UCSD-AML1 (cell line): ENCODE data around the gene MXRA5.
"Not testable (repeated sequence)": the region's sequence is repeated elsewhere in the genome, so short reads cannot be mapped to it uniquely, and the experiment has no call there.

Experiments
- DNase-seq: peaks from one replicate; lab custom pipeline; 2025; ENCODE audit not compliant: unreplicated experiment; lab: John Stamatoyannopoulos, UW

MXRA5 gene, protein sequence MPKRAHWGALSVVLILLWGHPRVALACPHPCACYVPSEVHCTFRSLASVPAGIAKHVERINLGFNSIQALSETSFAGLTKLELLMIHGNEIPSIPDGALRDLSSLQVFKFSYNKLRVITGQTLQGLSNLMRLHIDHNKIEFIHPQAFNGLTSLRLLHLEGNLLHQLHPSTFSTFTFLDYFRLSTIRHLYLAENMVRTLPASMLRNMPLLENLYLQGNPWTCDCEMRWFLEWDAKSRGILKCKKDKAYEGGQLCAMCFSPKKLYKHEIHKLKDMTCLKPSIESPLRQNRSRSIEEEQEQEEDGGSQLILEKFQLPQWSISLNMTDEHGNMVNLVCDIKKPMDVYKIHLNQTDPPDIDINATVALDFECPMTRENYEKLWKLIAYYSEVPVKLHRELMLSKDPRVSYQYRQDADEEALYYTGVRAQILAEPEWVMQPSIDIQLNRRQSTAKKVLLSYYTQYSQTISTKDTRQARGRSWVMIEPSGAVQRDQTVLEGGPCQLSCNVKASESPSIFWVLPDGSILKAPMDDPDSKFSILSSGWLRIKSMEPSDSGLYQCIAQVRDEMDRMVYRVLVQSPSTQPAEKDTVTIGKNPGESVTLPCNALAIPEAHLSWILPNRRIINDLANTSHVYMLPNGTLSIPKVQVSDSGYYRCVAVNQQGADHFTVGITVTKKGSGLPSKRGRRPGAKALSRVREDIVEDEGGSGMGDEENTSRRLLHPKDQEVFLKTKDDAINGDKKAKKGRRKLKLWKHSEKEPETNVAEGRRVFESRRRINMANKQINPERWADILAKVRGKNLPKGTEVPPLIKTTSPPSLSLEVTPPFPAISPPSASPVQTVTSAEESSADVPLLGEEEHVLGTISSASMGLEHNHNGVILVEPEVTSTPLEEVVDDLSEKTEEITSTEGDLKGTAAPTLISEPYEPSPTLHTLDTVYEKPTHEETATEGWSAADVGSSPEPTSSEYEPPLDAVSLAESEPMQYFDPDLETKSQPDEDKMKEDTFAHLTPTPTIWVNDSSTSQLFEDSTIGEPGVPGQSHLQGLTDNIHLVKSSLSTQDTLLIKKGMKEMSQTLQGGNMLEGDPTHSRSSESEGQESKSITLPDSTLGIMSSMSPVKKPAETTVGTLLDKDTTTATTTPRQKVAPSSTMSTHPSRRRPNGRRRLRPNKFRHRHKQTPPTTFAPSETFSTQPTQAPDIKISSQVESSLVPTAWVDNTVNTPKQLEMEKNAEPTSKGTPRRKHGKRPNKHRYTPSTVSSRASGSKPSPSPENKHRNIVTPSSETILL (N-terminal part only)

DNA sequence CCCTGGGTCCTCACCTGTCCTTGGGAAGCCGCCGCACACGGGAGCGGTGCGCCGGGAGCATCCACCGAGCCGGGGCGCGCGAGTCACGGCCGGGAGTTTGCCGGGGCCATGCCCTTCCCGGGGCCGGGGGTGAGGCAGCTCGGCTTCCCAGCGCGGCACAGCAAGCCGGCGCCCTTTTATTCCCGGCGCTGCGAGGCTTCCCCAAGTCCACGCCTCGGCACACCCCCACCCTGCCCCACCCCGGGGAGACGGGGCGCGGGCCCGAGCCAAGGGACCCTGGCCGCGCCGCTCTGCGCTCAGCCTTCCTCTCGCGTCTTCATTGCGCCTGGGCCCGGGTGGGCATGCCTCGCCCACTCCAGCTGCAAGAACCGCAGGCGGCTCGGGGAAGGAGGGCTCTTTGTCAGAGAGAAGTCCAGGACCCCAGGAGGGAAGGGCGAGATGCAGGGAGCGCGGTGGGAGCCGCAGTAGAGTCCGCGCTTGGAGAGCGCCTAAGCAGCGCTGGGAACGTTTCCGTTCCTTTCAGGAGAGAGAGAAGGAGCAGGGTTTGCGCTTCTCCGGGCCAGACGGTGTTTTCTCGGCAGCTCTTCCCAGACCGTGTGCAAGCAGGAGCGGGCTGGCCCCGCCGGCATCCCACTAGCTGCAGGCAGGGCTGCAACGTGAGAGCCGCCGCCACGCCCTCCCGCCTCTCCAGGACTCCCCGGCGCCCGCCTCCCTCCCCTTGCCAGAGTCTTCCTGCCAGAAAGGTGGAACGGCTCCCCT, at the start of gene MXRA5:
Gene MXRA5, minus strand, starts transcription at position 152 of the 759 bp plus-strand sequence. CDS start 2,819 bp downstream, outside the sequence.
- no peak for DNase-seq

GRCh38 chrX:3393581-3394111, 47.2 kb upstream of the MXRA5 start:
- DNase-seq: no peak

- no peak for DNase-seq
Measured at GRCh38 chrX:3393178-3393577, 46.7 kb upstream of the MXRA5 start.

DNA sequence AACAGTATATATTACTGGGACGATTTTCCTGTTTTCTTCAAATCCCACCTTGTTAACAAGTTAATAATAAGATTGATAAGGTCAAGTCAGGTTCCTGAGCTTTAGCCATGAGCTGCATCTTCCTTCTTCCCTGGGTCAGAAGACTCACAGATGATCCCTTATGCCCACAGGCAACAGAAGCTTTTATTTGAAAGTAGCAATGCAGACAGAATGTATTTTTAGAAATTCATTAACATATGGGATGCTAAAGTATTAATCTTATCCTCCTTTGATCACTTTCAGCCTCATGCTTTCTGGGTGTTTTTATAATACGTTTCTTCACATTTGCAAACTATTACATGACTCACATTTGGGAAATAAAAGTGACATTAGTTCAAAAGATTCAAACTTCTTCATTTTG, 42.0 kb upstream of the MXRA5 start:
- no peak for DNase-seq

DNA sequence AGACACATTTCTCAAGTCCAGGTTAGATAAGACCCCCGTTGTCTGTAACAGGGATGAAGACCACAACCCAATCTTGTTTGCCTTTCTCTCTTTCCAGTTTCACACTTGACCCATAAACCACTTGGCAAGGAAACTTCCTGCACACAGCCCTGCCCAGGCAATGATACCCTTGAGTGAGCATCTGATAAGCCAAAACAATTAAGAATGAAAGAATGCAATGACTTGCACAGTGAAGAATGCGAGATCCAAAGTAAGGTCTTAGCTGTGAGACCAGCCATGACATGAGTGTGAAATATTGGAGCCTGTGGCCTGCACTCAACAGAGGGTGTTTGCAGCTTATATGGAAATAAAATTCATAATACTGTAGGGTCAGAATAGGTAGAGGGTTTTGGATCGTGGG, 37.9 kb upstream of the MXRA5 start:
- no peak for DNase-seq

- DNase-seq: no peak
Measured at GRCh38 chrX:3380603-3381002, 34.2 kb upstream of the MXRA5 start.

DNA sequence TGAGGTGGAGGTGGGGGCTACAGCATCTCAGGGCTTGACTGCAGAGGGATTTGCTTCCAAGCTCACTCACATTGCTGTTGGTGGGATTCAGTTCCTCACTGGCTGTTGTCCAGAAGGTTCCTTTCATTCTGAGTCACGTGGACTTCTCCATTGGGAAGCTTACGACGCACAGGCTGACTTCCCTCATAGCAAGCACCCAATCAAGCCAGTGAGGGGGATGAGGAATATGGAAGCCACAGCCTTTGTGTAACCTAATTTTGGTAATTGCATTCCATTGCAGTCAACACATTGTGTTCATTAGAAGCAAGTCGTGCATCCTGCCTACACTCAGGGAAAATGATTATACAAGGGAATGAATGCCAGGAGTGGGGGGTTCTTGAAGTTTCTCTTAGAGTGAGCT, 32.7 kb upstream of the MXRA5 start:
- no peak for DNase-seq

GRCh38 chrX:3378156-3378555, 31.7 kb upstream of the MXRA5 start:
- no peak for DNase-seq

- no peak for DNase-seq
Measured at GRCh38 chrX:3377560-3377959, 31.1 kb upstream of the MXRA5 start.

DNA sequence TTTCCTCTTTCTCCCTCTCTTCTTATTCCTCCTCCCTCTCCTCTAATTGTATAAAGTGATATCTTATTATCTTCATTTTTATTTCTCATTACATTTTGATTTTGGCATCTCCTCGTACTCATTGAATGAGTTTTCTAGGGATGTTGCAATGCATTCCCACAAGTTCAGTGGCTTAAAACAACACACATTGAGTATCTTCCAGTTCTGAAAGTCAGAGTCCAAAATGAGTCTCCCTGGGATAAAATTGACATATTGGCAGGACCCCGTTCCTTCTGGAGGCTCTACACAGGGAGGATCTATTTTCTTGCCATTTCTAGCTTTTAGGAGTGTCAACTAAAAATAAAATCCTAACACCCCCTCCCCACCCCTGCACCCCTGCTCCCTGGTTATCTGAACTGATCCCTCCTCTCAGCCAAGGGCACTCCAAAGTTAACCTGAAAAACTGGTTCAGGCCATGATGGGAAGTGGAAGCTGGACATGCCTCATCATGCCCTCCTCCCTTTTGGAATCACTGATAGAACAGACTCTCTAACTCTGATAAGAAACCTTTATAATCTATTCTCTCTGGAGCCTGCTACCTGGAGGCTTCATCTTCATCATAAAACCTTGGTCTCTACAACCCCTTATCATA, 29.5 kb upstream of the MXRA5 start:
- DNase-seq: not testable (repeated sequence)

DNA sequence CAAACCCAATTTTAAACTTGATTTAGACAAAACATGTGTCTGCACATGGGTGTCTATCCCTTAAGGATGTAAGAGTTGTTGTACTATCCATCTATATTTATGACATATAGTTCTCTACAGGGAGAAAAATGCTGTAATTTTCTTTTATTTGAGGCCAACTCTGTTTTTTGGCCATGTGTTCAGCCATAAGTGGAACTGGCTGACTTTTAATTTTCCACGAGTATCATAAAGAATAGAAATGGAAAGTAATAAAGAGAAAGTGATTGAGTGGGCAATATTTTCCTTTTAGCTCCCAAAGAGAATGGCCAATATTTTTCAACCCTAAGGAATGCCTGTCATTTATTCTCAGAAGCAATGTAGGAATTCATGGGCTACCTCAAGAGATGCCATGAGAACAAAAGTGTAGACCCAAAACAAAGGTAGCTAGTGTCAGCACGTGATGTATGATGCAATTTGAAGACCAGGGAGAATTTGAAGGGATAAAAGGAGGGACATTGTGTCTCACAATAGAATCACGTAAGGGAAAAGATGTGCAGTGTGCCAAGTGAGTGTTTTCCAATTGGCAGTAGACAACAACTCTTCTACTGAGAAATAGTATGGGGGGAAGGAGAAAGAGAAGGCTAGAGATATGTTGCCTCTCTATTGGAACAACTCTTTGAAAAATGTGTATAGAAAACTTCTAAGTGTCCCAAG, 27.8 kb upstream of the MXRA5 start:
- no peak for DNase-seq

DNA sequence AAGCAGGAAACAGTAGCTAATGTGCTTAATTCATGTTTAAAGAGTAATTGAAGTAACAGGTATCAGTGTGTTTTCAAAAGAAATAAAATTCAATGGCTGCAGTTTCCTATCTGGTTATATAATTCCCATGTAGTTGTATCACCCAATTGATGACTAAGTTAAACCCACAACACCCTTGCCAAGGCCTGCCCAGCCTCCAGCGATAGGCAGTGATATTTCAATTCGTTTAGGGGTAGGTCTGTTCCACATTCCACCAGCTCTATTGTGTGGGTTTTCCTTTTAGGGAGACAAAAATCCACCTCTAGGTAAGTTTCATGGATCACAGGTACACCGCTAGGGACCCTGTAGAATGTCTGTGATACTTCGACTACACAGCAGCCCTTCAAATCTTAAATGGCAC, 24.7 kb upstream of the MXRA5 start:
- no peak for DNase-seq

DNA sequence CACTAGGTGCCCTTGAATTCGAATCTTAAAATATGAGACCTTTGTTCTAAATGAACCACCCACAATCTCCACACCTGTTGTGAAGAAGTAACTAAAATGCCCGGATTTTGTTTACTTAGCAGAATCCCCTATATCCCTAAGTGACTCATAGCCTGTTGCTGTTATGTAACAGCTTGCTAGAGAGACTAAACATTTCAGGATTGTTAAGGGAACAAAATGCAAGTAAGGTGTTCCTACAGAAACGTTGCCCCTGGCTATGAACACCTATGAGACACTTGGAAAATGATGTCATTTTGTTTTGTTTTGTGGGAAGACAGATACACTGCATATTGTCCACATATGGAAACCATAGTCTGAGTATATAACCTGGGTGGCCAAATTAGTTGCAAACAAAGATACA, 24.2 kb upstream of the MXRA5 start:
- DNase-seq: no peak

DNA sequence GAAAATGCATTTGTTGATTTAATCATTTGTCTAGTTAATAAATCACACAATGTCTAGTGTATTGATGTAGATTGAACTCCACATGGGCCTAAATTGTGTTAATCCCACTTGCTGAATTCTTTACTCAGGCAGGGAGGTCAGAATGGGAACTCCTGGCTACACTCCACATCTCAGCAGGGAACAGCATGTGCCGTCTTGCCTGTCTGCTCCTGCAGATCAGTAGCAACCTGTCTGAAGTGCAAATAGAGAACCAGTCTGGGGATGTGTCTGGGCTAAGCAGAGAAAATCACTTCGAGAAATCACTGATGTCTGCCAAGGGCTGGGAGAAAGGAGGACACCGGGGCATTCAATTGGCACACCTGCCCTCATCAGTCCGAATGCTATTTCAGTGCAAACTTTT, 16.5 kb upstream of the MXRA5 start:
- no peak for DNase-seq

DNA sequence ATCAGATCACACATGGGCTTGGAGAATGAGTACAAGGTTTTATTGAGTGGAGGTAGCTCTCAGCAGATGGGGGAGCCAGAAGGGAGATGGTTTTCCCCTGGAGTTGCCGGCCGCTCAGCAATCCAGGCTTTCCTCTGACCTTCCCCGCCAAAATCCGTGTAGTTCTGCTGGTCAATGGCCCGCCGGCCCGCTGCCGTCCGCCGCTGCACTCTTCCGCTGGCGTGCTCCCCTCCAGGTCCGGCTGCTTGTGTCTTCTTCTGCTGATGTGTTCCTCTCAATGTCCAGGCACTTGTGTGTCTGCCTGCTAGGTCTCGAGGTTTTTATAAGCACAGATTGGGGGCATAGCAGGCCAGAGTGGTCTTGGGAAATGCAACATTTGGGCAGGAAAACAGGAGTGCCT, 14.4 kb upstream of the MXRA5 start:
- no peak for DNase-seq

DNA sequence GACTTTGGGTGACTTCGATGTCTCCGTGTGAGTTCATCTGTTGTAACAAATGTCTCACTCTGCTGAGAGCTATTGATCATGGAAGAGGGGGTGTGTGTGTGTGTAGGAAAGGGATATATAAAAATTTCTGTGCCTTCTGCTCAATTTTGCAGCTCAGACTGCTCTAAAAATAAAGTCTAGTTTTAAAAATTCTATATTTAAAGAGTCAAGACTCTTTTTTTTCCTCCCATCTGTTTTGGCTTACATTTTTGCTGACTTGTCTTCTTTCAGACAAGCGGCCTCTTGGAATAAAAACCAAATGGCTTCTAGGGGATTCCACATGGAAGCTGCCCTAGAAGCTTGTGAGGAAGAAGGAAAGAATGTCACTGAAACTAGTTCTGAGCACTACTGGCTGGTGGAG, 6.3 kb upstream of the MXRA5 start:
- DNase-seq: not testable (repeated sequence)

DNA sequence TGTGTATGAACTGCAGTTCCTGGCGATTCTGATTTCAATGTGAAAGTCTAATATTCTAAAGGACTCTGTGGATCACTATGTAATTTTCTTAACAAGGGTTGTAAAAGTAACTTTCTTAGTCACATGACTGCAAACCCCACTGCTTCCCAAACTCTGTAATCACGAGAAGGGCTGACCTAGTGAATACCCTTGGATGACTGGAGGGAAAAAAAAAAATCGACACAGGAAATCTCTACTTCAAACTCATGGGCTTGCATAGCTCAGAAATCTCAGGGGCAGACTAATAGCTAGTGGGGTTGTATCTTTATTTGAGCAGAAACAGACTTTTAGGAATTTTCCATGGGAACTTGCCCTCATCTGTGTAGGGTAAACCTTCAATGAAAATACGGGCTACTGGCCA, 4.8 kb upstream of the MXRA5 start:
- DNase-seq: no peak

GRCh38 chrX:3348191-3348590, 1.7 kb upstream of the MXRA5 start:
- no peak for DNase-seq
